CD4-positive, alpha-beta T cell treated with Interleukin-15 for 4 hours (primary cell): ENCODE data around the gene RASA2.

Source experiments
- DNase-seq: peaks from one replicate; pipeline ENCODE4 v3.0.0-alpha.2; 2020; ENCODE audit warnings: low spot score

The RASA2 gene

GRCh38 chr3:141538568-141539240 is 51.9 kb downstream of the RASA2 start:
- no peak for DNase-seq

GRCh38 chr3:141539431-141540187 is 52.8 kb downstream of the RASA2 start:
- no peak for DNase-seq

GRCh38 chr3:141540531-141540930 is 53.7 kb downstream of the RASA2 start:
- no peak for DNase-seq

GRCh38 chr3:141542202-141542969 is 55.6 kb downstream of the RASA2 start:
- DNase-seq = no peak

GRCh38 chr3:141542989-141543388 is 56.2 kb downstream of the RASA2 start:
- DNase-seq = no peak

GRCh38 chr3:141544697-141545096 is 57.9 kb downstream of the RASA2 start:
- peak; percentile 42 for DNase-seq

- no peak for DNase-seq
These were observed 59.3 kb downstream of the RASA2 start for GRCh38 chr3:141546081-141546480.

GRCh38 chr3:141546586-141546985 is 59.8 kb downstream of the RASA2 start:
- DNase-seq = no peak

GRCh38 chr3:141547791-141548190 is 61.0 kb downstream of the RASA2 start:
- no peak for DNase-seq

GRCh38 chr3:141550926-141551665 is 64.3 kb downstream of the RASA2 start:
- no peak for DNase-seq

GRCh38 chr3:141552440-141552991 is 65.7 kb downstream of the RASA2 start:
- no peak for DNase-seq

GRCh38 chr3:141553055-141553454 is 66.2 kb downstream of the RASA2 start:
- peak; percentile 79 for DNase-seq

- DNase-seq = no peak
These were observed 69.2 kb downstream of the RASA2 start for GRCh38 chr3:141556034-141556433.

- DNase-seq = no peak
These were observed 71.3 kb downstream of the RASA2 start for GRCh38 chr3:141557961-141558706.

- peak; percentile 74 for DNase-seq
These were observed 74.7 kb downstream of the RASA2 start for GRCh38 chr3:141561426-141562034.

GRCh38 chr3:141564241-141564640 is 77.4 kb downstream of the RASA2 start:
- no peak for DNase-seq

GRCh38 chr3:141570068-141570467 is 83.2 kb downstream of the RASA2 start:
- DNase-seq = no peak

GRCh38 chr3:141575879-141576743 is 89.3 kb downstream of the RASA2 start:
- peak; percentile 12 for DNase-seq

- no peak for DNase-seq
These were observed 89.9 kb downstream of the RASA2 start for GRCh38 chr3:141576744-141577052.
